GM18907 (cell line): Measurements from ENCODE around the gene WBP1.
"Not testable (repeated sequence)": the region's sequence is repeated elsewhere in the genome, so short reads cannot be mapped to it uniquely, and the experiment has no call there.

Experiments used
- ATAC-seq: cut with Tn5 transposase; IDR thresholded peaks from one replicate; pipeline ENCODE4 v1.9.1; 2021; ENCODE audit warnings: mild to moderate bottlenecking, moderate library complexity; ENCODE audit not compliant: unreplicated experiment

The WBP1 gene

DNA sequence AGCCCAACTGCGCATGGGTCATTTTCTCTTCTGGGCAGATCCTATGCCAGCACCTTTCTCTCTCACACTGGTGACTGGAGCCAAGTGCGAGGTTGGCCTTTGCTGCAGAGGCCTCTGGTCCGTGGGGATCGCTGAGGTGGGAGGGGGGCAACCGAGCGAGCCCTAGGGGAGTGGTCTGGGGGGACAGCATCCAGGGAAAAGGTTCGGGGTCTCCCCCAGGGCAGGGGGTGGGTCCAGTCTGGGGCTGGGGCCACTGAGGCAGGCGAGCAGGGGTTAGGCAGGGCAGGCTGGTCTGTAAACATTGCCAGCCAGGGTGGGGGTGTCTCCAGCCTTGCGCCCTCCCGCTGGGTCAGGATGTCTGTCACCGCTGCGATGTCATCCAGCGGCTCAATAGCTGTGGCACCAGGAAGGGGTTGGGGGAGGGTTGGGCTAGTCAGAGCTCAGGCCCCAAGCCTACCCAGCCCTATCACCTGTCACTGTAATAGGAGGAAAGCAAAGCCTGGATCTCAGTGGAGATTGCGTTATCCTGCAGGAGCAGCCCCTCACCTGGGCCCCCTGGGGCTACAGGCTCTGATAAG lies 32.0 kb upstream of the WBP1 start:
- ATAC-seq = no peak

GRCh38 chr2:74427551-74427950 lies 30.7 kb upstream of the WBP1 start:
- ATAC-seq = no peak

GRCh38 chr2:74428675-74429074 lies 29.6 kb upstream of the WBP1 start:
- ATAC-seq = no peak

DNA sequence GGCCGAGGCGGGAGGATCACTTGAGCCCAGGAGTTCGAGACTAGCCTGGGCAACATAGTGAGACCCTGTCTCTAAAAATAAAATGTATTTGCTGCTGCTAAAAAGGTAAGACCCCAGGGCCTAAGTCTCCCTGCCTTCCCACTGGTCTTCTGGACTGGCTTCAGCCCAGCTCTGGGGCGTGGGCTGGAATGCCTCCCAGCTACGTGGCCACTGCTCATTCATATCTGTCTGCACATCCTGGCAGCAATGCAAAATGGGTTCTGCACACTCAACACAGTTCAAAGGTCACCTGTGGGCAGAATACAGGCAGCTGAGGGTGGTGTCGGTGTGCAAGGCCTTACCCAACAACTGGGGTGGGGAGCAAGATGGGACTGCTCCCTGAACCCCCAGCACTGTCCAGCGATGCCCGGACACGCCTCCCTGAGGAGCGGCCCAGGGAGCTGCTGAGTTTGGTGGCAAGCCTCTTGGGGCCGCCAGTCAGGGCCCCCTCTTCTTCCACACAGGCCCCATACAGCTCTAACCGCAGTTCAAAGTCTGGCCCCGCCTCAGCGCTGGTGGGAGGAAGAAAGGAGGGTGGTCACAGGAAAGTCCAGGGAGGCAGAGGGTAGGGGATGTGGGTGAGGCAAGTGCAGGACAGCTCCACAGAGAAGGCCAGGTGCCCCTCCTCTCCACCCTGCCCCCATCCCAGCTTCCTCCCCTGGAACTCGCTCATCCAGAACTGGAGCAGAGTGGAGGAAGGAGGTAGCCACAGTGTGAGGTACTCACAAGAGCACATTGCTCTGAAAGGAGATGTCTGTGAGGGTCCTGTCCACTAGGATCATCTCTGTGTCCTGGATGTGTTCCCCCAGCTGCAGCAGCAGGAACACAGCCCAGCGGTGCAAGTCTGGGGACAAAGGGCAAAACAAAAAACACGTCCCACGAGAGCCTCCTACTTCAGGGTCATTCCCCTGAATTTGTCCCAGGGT lies 28.5 kb upstream of the WBP1 start:
- ATAC-seq = no peak

- no peak for ATAC-seq
These were observed 27.7 kb upstream of the WBP1 start for GRCh38 chr2:74430502-74430901.

DNA sequence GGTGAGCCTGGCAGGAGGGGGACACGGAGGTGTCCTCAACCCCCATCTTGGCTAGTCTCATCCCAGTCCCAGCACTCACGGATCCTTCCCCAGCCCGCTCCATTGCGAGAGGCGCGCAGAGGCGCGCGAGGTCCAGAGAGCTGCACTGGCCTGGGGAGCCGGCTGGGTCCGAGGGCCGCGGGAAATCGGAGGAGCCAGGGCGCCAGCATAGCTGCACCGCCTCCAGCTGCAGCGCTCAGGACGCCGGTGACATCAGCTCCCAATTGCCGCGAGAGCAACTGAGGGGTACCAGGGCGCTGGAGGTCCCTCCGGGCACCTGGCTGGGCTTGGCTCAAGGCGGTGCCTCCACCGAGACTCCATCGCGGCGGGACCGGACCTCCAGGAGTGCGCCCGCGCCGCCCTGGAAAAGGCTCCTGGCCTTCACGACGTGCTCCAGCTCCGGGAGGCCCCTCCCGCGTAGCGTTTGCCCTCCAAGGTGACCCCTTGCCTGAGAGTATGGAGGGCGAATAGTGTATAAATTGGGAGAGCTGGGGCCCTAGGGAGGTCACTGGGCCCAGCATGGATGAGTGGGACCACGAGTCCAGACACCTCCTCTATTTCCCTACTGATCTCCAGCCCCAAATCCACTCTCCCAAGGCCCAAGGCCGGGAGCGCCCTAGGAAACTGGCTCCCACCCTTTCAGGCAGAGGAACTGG lies 22.0 kb upstream of the WBP1 start:
- ATAC-seq = no peak

GRCh38 chr2:74436848-74437695 lies 21.2 kb upstream of the WBP1 start:
- ATAC-seq = no peak

DNA sequence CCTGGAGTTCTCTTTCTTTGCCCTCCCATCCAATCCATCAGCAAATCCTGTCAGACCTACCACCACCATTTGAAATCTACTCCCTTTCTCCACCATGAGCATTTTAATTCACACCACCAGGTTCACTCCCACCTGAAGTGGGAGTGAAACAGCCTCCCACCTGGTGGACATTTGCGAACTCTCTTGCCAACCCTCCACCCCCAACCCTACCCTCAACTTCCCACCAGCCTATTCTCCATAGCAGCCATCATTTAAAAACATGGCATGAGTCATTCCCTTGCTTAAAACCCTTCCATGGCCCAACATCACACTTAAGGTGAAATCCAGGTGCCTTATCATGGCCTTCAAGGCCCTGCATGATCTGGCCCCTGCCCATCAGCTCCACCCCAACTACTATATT lies 20.0 kb upstream of the WBP1 start:
- ATAC-seq = no peak

- ATAC-seq = no peak
These were observed 18.9 kb upstream of the WBP1 start for GRCh38 chr2:74439373-74439772.

DNA sequence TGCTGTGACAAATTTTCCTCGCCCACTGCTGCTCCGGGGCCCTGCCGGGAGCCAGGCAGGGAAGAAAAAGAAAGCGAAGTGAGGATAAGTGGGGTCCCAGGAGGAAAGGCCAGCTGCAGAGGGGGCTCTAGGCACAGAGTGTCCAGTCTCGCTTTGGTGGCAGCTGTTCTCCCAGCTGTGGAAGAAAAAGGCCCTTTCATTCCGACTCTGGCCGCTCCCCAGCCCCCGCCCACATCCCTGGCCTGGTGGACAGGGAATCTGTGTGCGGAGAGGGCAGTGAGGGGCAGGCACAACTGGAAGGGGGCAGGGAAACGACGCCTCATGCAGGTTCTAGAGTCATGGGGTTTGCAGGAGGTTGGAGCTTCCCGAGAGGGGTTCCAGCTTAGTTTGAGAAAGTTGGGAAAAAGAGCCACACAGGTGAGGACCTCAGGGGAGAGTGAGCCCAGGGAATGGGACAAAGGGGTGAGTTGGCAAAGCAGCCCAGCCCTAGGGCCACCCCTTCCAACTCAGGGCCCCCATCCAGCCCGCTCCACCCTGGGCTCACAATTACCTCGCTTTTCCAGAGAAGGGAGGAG lies 18.3 kb upstream of the WBP1 start:
- peak; percentile 2 for ATAC-seq

DNA sequence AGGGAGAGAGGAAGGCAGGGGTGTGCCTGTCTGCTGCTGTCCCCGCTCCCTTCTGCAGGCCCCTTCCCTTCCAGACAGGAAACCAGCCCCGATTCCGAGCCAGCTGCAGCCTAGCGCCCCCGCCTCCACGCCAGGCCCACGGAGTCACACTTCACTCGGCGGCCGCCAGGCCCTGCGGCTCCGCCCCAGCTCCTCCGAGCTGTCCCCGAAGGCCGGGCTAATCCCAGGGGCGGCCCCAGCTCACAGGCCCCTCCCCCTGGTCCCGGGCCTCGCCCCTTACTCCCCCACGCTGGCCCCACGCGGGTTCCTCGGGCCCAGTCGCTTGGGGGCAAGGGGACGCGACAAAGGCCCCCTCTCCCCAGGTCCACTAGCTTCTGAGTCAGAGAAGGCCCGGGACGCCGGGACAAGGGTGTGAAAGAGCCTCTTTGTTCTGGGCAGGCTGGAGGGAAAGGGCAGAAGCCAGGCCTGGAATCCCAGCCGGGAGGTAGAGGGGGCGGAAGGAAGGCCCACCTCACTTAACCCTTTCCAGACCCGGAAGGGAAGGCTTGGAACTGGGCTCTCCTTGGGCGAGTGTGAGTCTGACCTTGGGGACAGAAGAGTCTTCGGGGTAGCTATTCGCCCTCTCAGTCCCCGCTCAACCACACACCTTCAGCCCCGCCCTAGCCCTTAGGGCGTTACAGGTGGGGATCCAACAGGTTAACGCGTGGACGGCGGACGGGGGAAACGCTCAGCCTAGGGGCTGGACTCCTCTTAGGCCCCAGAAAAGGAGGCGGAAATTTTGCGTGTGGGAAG lies 17.7 kb upstream of the WBP1 start:
- peak; percentile 83 for ATAC-seq

DNA sequence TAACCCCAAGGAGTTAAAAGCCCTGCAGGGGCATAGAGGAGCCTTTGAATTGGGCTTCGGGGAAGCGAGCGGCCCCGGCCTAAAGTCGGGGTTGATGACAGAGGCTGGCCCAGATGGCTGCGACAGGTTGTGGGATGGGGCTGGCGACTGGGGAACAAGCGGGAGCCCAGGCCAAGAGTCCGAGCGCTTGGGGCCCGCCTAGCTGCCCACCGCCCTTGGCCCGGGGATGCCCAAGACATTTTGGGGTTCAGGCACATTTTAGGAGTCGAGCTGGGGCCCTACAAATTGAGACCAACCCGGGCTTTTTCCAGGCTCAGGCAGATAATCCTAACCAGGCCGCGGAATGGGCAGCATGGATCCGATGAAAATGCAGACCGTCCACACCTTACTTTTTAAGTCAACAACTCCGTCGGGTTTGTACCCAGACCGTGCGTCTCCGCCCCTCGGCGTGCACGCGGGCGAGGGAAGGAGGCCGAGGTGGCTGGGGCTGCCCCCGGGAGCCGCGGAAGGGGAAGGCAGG lies 17.0 kb upstream of the WBP1 start:
- ATAC-seq = no peak

DNA sequence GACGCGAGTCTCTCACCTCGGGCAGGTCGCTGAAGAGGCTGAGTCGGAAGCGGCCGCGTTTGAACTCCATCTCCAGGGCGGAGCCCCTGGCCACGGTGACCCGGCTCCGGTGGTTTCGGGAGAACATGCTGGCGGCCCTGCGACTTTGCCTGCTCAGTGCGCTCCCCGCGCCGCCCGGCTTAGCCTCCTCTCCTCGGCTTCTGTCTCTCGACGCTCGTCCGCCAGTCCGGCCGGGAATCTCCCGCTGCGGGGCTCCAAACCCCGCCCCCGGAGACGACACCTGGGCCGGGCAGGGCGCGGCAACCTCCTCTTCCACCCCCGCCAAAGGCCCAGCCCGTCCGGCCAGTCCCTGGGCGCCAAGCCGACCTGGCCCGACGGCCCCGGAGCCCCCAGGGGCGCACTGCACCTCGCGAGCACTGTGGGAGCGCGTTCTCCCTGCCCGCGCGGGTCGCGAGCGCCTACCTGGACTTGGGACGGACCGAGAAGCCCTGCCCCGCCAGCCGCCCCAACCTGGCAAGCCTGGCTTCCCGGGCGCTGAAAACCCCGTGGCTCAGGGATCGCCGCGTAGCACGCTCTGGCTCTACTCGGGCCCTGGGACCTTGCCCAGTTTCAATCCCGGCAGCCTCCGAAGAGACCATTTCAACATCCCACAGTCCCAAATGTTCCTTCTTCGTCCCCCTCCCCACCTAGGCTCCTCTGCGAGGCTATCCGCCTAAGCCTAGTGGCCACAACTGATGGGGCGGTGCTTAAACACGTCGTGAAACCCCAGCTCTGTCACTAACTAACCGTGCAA lies 16.4 kb upstream of the WBP1 start, which contains the start of gene RTKN:
TSS of gene RTKN (minus strand) at position 248 of the 793 bp plus-strand sequence. CDS start at position 127, 121 bp downstream.
- peak; percentile 50 for ATAC-seq

GRCh38 chr2:74442483-74443297 lies 15.5 kb upstream of the WBP1 start:
- not testable (repeated sequence) for ATAC-seq

- ATAC-seq = no peak
These were observed 13.5 kb upstream of the WBP1 start for GRCh38 chr2:74444498-74445318.

DNA sequence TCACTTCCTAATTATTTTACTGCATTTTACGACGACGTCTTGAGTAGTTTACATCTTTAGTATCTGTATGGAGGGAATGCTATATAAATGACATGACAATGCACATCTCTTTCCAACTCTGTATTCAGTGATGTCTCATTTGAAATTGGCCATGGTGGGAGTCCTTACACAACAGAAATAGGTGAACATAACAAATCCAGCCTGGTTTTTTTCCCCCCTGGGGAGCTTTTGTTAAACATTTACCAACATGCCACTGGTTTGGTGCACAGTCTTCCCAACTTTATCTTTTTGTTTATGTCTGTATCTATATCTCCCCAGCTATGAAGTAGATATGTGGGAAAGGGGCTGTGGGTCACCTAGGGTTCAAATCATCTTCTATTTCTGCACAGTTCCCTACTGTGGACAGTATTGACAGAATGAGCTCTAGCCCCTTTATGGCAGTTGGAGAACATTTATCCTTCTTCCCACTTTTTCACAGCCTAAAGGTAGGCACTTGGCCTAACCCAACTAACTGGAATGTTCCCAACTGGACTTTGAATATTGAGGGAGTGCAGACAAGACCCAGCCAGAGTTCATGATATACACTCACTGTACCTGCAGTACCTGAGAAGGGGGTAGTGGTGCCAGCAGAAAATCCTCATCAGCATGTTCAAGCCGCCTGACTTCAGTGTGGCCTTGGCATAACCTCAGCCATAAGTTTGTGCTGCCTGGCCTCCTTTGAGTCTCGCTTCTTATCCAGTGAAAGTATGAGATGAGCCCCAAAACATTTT lies 10.8 kb upstream of the WBP1 start:
- no peak for ATAC-seq
